ENCODE results near the gene ERBB3.

DNA sequence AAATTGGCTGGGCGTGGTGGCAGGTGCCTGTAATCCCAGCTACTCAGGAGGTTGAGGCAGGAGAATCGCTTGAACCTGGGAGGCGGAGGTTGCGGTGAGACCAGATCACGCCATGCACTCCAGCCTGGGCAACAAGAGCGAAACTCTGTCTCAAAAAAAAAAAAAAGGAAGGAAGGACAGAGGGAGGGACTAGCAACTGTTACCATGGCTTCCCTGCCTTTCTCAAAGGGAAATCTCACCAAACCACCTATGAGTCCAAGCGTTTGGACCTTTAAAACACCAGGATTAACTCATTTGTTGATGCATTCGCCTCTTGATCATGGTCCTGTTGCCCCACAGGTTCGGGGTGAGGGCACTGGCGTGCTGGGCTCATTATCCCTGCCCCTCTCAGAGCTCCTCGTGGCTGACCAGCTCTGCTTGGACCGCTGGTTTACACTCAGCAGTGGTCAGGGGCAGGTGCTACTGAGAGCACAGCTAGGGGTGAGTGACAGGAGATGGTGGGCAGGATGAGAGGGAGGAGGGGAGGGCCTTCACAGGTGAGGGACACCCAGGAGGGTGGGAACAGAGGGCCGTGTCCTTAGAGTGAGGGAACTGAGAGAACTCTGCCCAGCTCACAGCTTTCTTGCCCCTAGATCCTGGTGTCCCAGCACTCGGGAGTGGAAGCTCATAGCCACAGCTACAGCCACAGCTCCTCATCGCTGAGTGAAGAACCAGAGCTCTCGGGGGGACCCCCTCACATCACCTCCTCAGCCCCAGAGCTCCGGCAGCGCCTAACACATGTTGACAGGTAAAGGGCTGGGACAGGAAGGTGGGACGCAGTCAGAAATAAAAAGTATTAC, 62.2 kb downstream of the ERBB3 start:
- TF ChIP-seq, protein P1, sequence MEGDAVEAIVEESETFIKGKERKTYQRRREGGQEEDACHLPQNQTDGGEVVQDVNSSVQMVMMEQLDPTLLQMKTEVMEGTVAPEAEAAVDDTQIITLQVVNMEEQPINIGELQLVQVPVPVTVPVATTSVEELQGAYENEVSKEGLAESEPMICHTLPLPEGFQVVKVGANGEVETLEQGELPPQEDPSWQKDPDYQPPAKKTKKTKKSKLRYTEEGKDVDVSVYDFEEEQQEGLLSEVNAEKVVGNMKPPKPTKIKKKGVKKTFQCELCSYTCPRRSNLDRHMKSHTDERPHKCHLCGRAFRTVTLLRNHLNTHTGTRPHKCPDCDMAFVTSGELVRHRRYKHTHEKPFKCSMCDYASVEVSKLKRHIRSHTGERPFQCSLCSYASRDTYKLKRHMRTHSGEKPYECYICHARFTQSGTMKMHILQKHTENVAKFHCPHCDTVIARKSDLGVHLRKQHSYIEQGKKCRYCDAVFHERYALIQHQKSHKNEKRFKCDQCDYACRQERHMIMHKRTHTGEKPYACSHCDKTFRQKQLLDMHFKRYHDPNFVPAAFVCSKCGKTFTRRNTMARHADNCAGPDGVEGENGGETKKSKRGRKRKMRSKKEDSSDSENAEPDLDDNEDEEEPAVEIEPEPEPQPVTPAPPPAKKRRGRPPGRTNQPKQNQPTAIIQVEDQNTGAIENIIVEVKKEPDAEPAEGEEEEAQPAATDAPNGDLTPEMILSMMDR (IDR thresholded peaks at IDR 0.05): no peak
- TF ChIP-seq POLR2A (IDR thresholded peaks at IDR 0.05): no peak
